ENCODE results near the gene ACTG1. TPM values are rescaled to one million over a fixed set of nuclear protein-coding genes. Genes with fewer than 3 reads are reported as not detected.

The ACTG1 gene
- polyA plus RNA-seq, 3 donors from 2014 or later = 1,637 to 3,074 (median 2,788) TPM

DNA sequence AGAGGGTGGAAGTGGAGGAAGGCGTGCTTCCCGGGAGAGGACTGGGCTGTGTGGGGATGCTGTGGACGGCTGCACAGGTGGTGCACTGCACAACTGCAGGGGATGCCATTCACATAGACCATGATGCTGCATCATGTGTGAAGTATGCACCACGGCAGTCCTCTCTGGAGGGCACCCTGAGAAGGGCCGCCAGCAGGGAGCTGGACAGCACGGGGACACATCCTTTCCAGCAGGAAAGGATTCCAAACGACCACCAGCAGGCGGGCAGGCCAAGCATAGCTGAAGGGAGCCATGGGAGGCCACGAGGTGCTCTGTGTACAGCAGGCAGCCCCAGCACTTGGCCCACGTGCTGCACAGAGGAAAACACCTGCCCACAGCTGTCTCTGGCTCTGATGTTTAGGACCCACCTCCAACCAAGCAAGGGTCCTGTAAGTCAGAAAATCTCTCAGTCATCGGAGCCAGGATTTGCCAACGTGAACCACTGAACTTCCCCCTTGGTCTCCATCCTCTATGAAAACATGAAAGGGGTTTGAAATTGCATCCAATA, 10.1 kb downstream of the ACTG1 start:
- no peak overlapping the region for H3K4me3 Mint-ChIP-seq
- no peak overlapping the region for H3K27ac Mint-ChIP-seq
- no peaks in the 10 kb centered on the region for H3K9me3 Mint-ChIP-seq
- H3K4me1 Mint-ChIP-seq = peaks cover 0 to under 1% of the 10 kb centered on the region in 2 donors
- peaks cover 0 to 3% (median 2%) of the 10 kb centered on the region in 3 donors for H3K27me3 Mint-ChIP-seq (ENCODE audit: low read depth in 3 of 3)
- no peak for DNase-seq
- H3K36me3 Mint-ChIP-seq = peaks cover 0 to under 1% (median 0%) of the 10 kb centered on the region in 3 donors

DNA sequence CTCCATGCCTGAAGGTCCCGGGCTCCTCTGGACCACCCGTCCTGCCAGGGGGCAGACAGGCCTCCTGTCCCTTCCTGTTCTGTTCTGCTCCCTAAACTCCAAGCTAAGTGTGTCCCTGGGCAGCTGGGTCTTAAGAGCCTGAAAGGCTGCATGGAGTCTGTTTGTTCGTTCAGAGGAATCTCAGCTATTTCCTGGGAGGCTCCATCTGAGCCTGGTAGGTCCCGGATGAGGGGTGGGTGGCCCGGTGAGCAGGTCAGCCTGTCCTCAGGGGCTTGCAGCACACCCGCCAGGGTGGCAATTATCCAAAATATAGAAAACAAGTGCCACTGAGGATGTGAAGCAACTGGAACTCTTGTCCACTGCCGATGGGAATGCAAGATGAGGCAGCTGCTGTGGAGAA, 12.6 kb downstream of the ACTG1 start:
- DNase-seq = no peak
- no peaks in the 10 kb centered on the region for H3K9me3 Mint-ChIP-seq
- H3K4me3 Mint-ChIP-seq = no peak overlapping the region
- peaks cover 0 to 5% (median 2%) of the 10 kb centered on the region in 3 donors for H3K27me3 Mint-ChIP-seq (ENCODE audit: low read depth in 3 of 3)
- no peak overlapping the region for H3K27ac Mint-ChIP-seq
- H3K36me3 Mint-ChIP-seq = no peaks in the 10 kb centered on the region
- no peaks in the 10 kb centered on the region for H3K4me1 Mint-ChIP-seq

DNA sequence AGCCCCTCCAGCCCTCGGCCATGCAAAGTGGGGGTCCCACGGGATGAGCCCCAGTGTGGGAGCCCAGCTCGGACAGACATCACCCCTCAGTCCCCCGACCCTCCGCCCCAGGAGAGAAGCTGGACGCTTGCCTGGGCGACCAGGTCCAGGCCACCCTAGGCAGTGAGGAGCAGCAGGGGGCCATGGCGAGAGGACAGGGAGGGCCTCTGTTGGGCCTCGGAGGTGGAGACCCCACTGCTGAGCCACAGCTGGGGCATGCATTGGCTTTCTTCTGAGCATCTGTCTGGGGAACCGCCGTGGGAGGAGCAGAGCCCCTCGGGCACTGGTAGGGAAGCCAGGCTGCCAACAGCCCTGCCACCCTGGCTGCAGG, 13.0 kb downstream of the ACTG1 start:
- no peak for DNase-seq
- no peaks in the 10 kb centered on the region for H3K4me1 Mint-ChIP-seq
- H3K36me3 Mint-ChIP-seq = no peaks in the 10 kb centered on the region
- peaks cover 0 to 6% (median 2%) of the 10 kb centered on the region in 3 donors for H3K27me3 Mint-ChIP-seq (ENCODE audit: low read depth in 3 of 3)
- no peak overlapping the region for H3K4me3 Mint-ChIP-seq
- no peaks in the 10 kb centered on the region for H3K9me3 Mint-ChIP-seq
- H3K27ac Mint-ChIP-seq = no peak overlapping the region

DNA sequence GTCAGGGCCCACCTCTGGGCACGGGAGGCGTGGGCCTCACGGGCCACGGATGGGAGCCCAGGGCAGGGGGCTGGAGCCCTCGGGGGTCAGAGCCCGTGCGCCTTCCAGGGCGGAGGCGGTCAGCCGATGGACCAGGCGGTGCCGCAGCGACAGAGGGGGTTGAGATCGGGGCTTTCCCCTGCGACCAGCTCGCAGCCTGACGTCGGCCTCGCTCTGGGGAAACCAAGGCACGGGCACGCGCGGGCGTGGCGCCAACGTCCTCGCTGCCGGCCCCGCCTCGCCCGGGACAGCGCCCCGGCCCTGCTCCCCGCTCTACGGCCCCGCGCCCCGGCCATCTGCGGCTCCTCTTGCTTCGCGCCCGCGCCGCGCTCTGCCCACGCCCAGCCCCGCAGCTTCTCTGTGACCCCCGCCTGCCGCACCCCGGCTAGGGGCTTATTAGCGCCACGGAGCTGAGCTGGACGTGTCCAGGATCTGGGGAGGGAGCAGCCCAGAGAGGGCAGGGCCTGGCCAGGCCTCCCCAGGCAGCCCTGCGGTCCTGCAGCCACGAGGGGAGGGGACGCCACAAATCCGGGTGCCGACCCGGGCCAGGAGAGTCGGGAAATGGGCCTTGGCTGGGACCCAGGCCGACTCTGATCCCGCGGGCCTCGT, 13.5 kb downstream of the ACTG1 start:
- Mint-ChIP-seq H3K9me3 (no peaks in the 10 kb centered on the region), H3K4me3 (no peak overlapping the region), H3K36me3 (no peaks in the 10 kb centered on the region), H3K27me3 (ENCODE audit: low read depth in 3 of 3) (peaks cover 2 to 6% (median 2%) of the 10 kb centered on the region in 3 donors), H3K4me1 (no peaks in the 10 kb centered on the region), H3K27ac (no peak overlapping the region)
- no peak for DNase-seq

DNA sequence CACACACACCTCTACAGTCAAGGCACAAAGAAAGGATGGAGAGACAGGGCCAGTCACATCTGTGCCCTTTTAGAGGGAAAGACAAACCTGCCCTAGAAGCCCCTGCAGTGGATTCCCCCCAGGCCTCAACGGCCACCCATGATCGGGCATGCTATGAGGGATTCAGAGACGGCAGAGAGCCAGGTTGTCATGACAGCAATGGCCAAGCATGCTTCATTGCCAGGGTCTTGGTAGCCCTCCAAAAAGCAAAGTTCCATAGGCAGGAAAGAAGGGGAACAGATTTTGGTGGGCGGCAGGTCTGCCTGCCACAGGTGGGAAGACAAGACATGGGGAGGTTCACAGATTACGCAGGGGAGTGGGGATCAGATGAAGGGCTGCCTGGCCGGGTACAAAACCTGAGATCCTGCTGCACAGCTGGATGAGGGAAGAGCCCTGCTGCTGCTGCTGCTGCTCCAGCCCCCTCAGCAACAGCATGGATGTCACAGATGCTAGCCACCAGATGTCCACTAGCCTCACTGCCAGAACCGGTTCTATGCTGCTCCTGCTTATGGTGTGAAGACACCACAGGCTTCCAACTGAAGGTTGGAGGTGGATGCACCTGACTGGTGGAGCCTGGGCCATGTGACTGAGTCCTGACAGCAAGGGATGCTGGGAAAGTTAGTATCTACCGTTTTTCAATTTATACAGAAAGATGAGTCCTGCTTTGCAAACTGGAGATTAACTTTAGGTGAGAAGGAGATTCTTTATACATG, 17.8 kb downstream of the ACTG1 start:
- Mint-ChIP-seq H3K4me1 (peaks cover 0 to under 1% of the 10 kb centered on the region in 2 donors), H3K27me3 (ENCODE audit: low read depth in 3 of 3) (peaks cover 4 to 9% (median 4%) of the 10 kb centered on the region in 3 donors), H3K27ac (no peak overlapping the region), H3K36me3 (no peaks in the 10 kb centered on the region), H3K4me3 (no peak overlapping the region), H3K9me3 (no peaks in the 10 kb centered on the region)
- no peak for DNase-seq

DNA sequence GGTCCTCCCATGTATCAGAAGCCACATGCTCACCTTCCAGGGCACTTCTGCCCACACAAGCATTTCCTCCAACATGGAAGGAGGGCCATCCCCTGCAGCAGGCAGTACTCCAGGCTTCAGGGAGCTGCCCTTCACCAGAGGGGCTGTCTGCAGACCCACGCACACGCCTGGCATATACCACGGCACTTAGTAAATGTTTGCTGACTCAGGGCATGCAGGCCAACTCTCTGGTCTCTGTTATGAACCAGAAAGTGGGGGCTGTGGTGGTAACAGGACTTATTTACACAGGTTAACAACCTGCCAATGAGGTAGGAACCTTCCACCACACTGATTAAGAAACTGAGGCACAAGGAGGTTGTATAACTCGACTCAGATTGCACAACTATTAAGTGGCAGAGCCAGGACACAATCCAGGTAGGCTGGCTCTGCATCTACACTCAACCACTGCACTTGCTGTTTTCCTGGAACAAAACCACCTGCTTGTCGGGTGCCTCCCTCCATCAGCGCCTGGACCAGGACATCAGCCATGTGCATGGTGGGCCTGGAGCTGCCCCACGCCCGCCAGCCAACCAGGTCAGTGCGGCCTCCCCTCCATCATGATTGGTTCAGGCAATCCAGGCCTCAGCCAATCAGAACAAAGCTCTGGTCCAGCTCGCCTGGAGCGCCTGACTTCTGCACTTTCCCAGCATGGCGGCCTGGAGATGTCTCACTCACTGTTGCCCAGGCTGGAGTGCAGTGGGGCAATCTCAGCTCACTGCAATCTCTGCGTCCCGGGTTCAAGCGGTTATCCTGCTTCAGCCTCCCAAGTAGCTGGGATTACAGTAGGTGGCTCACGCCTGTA, 19.2 kb downstream of the ACTG1 start:
- Mint-ChIP-seq H3K4me1 (peaks cover 0 to 6% of the 10 kb centered on the region in 2 donors), H3K9me3 (no peaks in the 10 kb centered on the region), H3K27ac (no peak overlapping the region), H3K36me3 (no peaks in the 10 kb centered on the region), H3K4me3 (no peak overlapping the region), H3K27me3 (ENCODE audit: low read depth in 3 of 3) (peaks cover 4 to 9% (median 6%) of the 10 kb centered on the region in 3 donors)
- no peak for DNase-seq

DNA sequence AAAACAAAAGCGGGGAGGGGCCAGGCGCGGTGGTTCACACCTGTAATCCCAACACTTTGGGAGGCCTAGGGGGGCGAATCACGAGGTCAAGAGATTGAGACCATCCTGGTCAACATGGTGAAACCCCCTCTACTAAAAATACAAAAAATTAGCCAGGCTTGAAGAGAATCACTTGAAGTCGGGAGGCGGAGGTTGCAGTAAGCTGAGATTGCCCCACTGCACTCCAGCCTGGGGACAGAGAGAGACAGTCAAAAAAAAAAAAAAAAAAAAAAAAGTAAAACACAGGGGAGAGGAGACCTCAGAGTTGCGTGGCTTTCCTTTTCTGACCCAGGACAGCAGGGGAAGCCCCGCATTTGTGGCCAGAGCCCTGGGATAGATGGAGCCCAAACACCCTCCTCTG, 19.9 kb downstream of the ACTG1 start:
- DNase-seq = no peak
- H3K27ac Mint-ChIP-seq = no peak overlapping the region
- no peaks in the 10 kb centered on the region for H3K36me3 Mint-ChIP-seq
- no peak overlapping the region for H3K4me3 Mint-ChIP-seq
- no peaks in the 10 kb centered on the region for H3K9me3 Mint-ChIP-seq
- peaks cover 4 to 6% (median 6%) of the 10 kb centered on the region in 3 donors for H3K27me3 Mint-ChIP-seq (ENCODE audit: low read depth in 3 of 3)
- peaks cover 0 to 6% of the 10 kb centered on the region in 2 donors for H3K4me1 Mint-ChIP-seq

DNA sequence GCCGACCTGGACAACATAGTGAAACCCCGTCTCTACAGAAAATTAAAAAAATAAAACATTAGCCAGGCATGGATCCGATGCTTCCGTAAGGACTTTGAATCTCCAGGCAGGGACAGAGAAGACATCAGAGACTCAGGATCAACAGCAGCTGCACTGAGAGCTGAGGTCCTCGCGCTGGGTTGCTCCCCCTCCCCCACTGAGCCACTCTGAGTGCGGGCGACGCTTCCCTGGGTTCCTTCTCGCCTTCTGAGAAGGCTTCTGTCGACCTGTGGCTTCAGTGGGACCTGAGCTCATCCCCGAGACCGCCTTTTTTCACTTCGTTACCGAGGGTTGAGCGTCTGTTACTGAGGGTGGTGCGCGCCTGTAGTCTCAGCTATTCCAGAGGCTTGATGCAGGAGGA, 20.4 kb downstream of the ACTG1 start:
- Mint-ChIP-seq H3K36me3 (no peaks in the 10 kb centered on the region), H3K4me1 (peaks cover 0 to 8% of the 10 kb centered on the region in 2 donors), H3K4me3 (no peak overlapping the region), H3K27me3 (ENCODE audit: low read depth in 3 of 3) (peaks cover 4 to 6% (median 6%) of the 10 kb centered on the region in 3 donors), H3K9me3 (no peaks in the 10 kb centered on the region), H3K27ac (no peak overlapping the region)
- DNase-seq = no peak

DNA sequence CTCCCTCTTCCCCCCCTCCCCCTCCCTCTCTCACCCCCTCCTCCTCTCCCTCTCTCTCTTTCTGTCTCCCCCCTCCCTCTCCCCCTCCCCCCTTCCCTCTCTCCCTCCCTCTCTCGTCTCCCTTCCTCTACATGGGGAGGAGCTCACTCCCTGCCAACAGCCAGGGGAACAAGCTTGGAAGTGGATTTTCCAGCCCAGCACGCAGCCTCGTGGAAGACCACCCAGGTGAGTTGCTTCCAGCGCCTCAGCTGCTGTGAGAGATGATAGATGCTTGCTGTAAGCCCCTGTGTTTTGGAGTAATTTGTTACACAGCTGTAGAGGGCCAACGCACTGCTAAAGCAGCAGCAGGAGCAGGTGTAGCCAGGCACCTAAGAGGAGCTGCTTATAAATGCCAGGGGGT, 20.8 kb downstream of the ACTG1 start:
- H3K4me3 Mint-ChIP-seq = no peak overlapping the region
- H3K36me3 Mint-ChIP-seq = no peaks in the 10 kb centered on the region
- no peaks in the 10 kb centered on the region for H3K9me3 Mint-ChIP-seq
- no peak overlapping the region for H3K27ac Mint-ChIP-seq
- H3K4me1 Mint-ChIP-seq = peaks cover 0 to 8% of the 10 kb centered on the region in 2 donors
- DNase-seq = no peak
- H3K27me3 Mint-ChIP-seq (ENCODE audit: low read depth in 3 of 3) = peaks cover 4 to 6% (median 6%) of the 10 kb centered on the region in 3 donors

DNA sequence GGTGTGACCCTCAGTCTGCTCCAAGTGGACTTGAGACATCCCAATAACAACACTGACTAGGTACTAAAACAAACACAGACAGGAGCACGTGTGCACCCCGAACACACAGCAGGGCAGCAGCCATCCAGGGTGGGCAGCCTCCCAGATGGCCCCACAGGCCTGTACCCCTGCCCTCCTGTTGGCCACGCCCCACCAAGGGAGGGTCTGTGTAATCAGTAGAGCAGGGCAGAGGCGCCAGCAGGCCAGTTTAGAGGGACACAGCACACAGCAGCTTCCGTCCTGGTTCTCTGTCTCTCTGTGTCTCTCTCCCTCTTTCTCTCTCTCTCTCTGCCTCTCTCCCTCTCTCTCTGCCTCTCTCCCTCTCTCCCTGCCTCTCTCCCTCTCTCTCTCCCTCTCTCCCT, 21.4 kb downstream of the ACTG1 start:
- H3K4me1 Mint-ChIP-seq = peaks cover 0 to 8% of the 10 kb centered on the region in 2 donors
- H3K27me3 Mint-ChIP-seq (ENCODE audit: low read depth in 3 of 3) = peaks cover 4 to 6% (median 6%) of the 10 kb centered on the region in 3 donors
- no peak for DNase-seq
- peak overlapping the region in 1 of 6 donors; percentile 39 for H3K27ac Mint-ChIP-seq
- H3K9me3 Mint-ChIP-seq = no peaks in the 10 kb centered on the region
- H3K36me3 Mint-ChIP-seq = no peaks in the 10 kb centered on the region
- H3K4me3 Mint-ChIP-seq = no peak overlapping the region

DNA sequence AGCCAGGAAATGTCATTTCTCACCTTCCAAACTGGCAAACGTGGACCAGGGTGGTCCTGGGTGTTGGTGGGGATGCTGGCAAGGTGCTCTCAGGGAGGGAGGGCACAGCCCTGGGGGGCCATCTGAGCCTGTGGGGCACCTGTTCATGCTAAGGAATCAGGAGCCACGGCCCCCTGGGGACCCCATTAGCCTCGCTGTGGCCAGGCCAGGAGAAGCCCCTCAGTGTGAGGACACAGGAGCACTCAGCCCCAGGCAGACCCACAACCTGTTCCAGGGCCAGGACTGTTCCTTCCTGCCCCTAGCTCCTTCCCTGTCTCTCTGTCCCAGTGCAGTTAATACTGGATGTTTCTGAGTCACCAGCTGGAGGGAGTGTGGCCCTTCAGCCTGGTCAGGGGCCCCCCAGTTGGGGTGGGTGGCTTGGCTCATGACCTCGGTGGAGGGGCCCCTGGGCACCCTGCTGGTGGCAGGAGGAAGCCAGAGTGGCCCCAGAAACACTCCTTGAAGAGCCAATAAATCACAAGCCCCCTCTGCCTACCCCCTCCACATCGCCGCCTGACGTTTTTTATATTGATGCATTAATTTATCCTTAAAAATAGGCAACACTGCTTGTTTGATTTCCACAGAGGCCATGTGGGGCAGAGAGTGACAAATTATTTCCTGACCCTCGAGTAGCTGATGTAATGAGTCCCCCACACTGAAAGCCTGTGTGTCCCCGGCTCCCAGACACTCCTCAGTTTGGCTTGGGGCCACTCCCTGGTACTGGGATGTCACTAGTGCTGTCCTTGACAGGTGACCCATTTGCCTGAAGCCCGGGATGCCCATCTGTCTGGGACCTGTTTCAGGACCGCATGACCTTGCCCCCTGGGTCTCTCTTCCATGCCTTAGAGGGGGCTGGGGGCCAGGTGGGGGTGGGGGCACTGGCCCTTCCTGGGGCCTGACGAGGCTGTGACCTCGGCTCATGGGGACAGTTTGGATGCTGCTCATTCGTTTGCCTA, 22.3 kb downstream of the ACTG1 start:
- H3K27me3 Mint-ChIP-seq (ENCODE audit: low read depth in 3 of 3) = peaks cover 6% of the 10 kb centered on the region in 3 donors
- no peak overlapping the region for H3K27ac Mint-ChIP-seq
- peaks cover 0 to 8% of the 10 kb centered on the region in 2 donors for H3K4me1 Mint-ChIP-seq
- no peak for DNase-seq
- no peaks in the 10 kb centered on the region for H3K9me3 Mint-ChIP-seq
- peak overlapping the region in 4 of 5 donors; percentile 64 to 72 (median 70) for H3K4me3 Mint-ChIP-seq
- no peaks in the 10 kb centered on the region for H3K36me3 Mint-ChIP-seq

DNA sequence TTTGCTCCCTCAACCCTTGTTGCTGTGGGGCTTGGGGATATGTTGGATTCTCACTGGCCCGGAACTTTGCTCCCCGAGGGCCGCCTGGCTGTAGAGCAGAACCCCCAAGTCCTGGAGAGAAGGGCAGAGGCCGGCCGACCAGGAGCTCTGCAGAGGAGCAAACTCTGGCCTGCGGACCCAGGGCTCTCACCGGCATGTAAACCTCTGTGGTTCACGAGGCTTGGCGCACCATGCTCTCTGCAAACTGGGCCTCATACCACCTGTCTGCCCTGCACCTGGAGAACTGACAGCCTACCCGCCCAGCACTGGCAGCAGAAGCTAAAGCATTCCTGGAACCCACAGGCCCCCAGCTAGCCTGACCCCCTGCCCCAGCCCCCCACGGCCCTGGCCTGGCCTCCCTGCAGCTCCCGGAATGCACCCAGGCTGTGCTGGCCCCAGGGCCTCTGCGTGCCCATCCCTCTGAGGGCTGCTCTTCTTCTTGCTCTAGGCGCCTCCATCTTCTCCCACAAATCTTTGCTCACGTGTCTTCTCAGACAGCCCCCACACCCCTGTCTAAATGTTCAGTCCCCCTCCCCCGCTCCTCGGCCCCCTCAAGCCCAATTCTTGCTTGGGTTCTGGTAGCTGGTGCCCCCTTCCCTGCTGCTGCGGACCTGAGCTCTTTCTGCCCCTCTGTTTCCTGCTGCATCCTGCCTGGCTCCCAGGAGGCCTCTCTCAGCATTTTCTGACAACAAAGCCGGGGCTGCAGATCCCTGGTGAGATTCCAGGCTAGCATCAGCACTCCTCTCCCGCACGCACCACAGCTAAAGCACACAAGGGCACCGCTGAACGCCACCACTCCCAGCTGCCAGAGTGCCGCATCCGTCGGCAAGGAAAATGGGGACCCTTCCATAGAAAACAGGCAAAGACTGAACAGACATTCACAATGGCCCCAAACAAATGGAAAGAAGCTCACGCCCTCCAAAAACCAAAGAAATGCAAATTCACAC, 23.3 kb downstream of the ACTG1 start:
- H3K36me3 Mint-ChIP-seq = no peaks in the 10 kb centered on the region
- H3K4me3 Mint-ChIP-seq = peak overlapping the region; percentile 50 to 72 (median 70)
- no peaks in the 10 kb centered on the region for H3K9me3 Mint-ChIP-seq
- no peak for DNase-seq
- H3K27ac Mint-ChIP-seq = peak overlapping the region in 3 of 6 donors; percentile 7 to 59 (median 54)
- H3K27me3 Mint-ChIP-seq (ENCODE audit: low read depth in 3 of 3) = peaks cover 5 to 6% (median 6%) of the 10 kb centered on the region in 3 donors
- peaks cover 0 to 8% of the 10 kb centered on the region in 2 donors for H3K4me1 Mint-ChIP-seq

All from immature natural killer cell (primary cell).